Kidney (tissue), 14 donors: ENCODE data around the gene EPS8L2. TPM values are rescaled to one million over a fixed set of nuclear protein-coding genes. Genes with fewer than 3 reads are reported as not detected.
A peak's percentile ranks its signal among the peaks of the same experiment; 100 is the strongest.

Source experiments
- DNase-seq, 5 donors: peaks; one replicate each; pipeline ENCODE4 v3.0.0-alpha.2; 2013 to 2020
- FAIRE-seq: peaks from 2 replicates; lab custom pipeline; 2012; peaks lifted over from hg19 to GRCh38; lab: Jason Lieb, UNC
- H3K27ac ChIP-seq, 2 donors: one replicate each; pipeline ENCODE4 v1.7.0; 2013; ENCODE audit warnings: low read depth in 2 of 2, low read length in 2 of 2, inconsistent platforms in 1 of 2
- H3K27me3 ChIP-seq: one replicate; pipeline ENCODE4 v1.7.1; 2013; ENCODE audit warnings: low read length, inconsistent platforms; ENCODE audit not compliant: control insufficient read depth, insufficient read depth
- H3K36me3 ChIP-seq, 3 donors: one replicate each; pipeline versions ENCODE4 v1.7.0 to v1.7.1; 2013; ENCODE audit warnings: low read length in 3 of 3, control low read depth in 1 of 3, inconsistent platforms in 1 of 3; ENCODE audit not compliant: insufficient read depth in 3 of 3, control insufficient read depth in 2 of 3
- H3K4me1 ChIP-seq, 3 donors: one replicate each; pipeline versions ENCODE4 v1.7.0 to v1.7.1; 2013; ENCODE audit warnings: low read length in 3 of 3, inconsistent platforms in 1 of 3, low read depth in 1 of 3; ENCODE audit not compliant: control insufficient read depth in 2 of 3, insufficient read depth in 2 of 3
- H3K4me3 ChIP-seq, 3 donors: one replicate each; pipeline versions ENCODE4 v1.7.0 to v1.8.1; 2013; ENCODE audit warnings: low read length in 3 of 3, control low read depth in 1 of 3, inconsistent platforms in 1 of 3
- H3K9ac ChIP-seq, 3 donors: one replicate each; pipeline versions ENCODE4 v1.7.0 to v1.7.1; 2013; ENCODE audit warnings: low read length in 3 of 3, control low read depth in 1 of 3, inconsistent platforms in 1 of 3
- H3K9me3 ChIP-seq, 3 donors: one replicate each; pipeline versions ENCODE4 v1.7.0 to v1.7.1; 2013; ENCODE audit warnings: low read length in 3 of 3, control low read depth in 1 of 3, inconsistent platforms in 1 of 3; ENCODE audit not compliant: control insufficient read depth in 2 of 3, insufficient read depth in 1 of 3
- intact Hi-C: fragments of 100-400 bp; cut with DNase I; formaldehyde crosslinking; loops from one replicate; pipeline ENCODE4 v1.11.1; 2022
- polyA plus RNA-seq: library from polyadenylated mRNA; stranded (reverse); fragments of 350-450 nt; fragmentation: Illumina TruSeq; extraction: RNeasy Lipid Tissue Mini Kit (QIAGEN cat#74804); gene quantifications from one replicate; pipeline ENCODE4 v1.2.3, GENCODE V29; 2014; ENCODE audit warnings: low read depth, low replicate concordance; ENCODE audit not compliant: insufficient read depth
- total RNA-seq: library from RNA; stranded (reverse); fragmentation: NEBNext Ultra II Directional; extraction: Animal tissue kit (Norgen Biotek cat#: 25700); gene quantifications from one replicate; pipeline ENCODE4 v1.2.1, GENCODE V29; 2021
- TF ChIP-seq, protein P1 (sequence below): IDR thresholded peaks from 3 replicates; pipeline ENCODE4 v1.5.1; 2012; ENCODE audit warnings: mild to moderate bottlenecking, moderate library complexity, borderline replicate concordance; ENCODE audit not compliant: insufficient read depth; ENCODE audit errors: extremely low read depth
- donor health status: control.
- donor health status: control.
- donor health status: control.
- donor health status: control.
- donor health status: control.
- donor health status: DM: yes; HTN: yes; CAD: no.
- donor health status: Normal renal cell carcinoma (clear cell type).

Gene EPS8L2
- total and polyA plus RNA-seq, 2 donors from 2014 or later, result 199 to 287 TPM

- intact Hi-C loops, result no loop called here
- Histone ChIP-seq H3K36me3 (peaks cover 0 to 41% (median 22%) of the 10 kb centered on the region in 3 donors), H3K9me3 (no peaks in the 10 kb centered on the region), H3K4me3 (no peak overlapping the region), H3K4me1 (peaks cover 0 to 2% (median 0%) of the 10 kb centered on the region in 3 donors), H3K9ac (no peak overlapping the region), H3K27ac (no peak overlapping the region), H3K27me3 (no peaks in the 10 kb centered on the region)
- FAIRE-seq (no peak), DNase-seq (no peak)
- TF ChIP-seq, protein P1, sequence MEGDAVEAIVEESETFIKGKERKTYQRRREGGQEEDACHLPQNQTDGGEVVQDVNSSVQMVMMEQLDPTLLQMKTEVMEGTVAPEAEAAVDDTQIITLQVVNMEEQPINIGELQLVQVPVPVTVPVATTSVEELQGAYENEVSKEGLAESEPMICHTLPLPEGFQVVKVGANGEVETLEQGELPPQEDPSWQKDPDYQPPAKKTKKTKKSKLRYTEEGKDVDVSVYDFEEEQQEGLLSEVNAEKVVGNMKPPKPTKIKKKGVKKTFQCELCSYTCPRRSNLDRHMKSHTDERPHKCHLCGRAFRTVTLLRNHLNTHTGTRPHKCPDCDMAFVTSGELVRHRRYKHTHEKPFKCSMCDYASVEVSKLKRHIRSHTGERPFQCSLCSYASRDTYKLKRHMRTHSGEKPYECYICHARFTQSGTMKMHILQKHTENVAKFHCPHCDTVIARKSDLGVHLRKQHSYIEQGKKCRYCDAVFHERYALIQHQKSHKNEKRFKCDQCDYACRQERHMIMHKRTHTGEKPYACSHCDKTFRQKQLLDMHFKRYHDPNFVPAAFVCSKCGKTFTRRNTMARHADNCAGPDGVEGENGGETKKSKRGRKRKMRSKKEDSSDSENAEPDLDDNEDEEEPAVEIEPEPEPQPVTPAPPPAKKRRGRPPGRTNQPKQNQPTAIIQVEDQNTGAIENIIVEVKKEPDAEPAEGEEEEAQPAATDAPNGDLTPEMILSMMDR, result no peak
Observed at GRCh38 chr11:761526-762108, 55.6 kb downstream of the EPS8L2 start.

GRCh38 chr11:762421-763072 is 56.5 kb downstream of the EPS8L2 start:
- Histone ChIP-seq H3K9ac (no peak overlapping the region), H3K36me3 (peaks cover 0 to 38% (median 19%) of the 10 kb centered on the region in 3 donors), H3K4me3 (no peak overlapping the region), H3K27me3 (no peaks in the 10 kb centered on the region), H3K27ac (no peak overlapping the region), H3K9me3 (no peaks in the 10 kb centered on the region), H3K4me1 (peaks cover 0 to 2% (median 0%) of the 10 kb centered on the region in 3 donors)
- intact Hi-C loops, result no loop called here
- TF ChIP-seq, protein P1, result no peak
- peak in 1 of 5 donors; percentile 76 for DNase-seq
- no peak for FAIRE-seq

- no peaks in the 10 kb centered on the region for H3K9me3 ChIP-seq
- no peaks in the 10 kb centered on the region for H3K27me3 ChIP-seq
- H3K9ac ChIP-seq, result no peak overlapping the region
- no peak for FAIRE-seq
- H3K4me1 ChIP-seq, result peaks cover 0 to 2% (median 0%) of the 10 kb centered on the region in 3 donors
- peaks cover 0 to 36% (median 19%) of the 10 kb centered on the region in 3 donors for H3K36me3 ChIP-seq
- DNase-seq, result peak in 1 of 5 donors; percentile 81
- intact Hi-C loops, result no loop called here
- H3K27ac ChIP-seq, result no peak overlapping the region
- TF ChIP-seq, protein P1, result no peak
- H3K4me3 ChIP-seq, result no peak overlapping the region
Observed at GRCh38 chr11:763073-763463, 57.0 kb downstream of the EPS8L2 start.
